Neural cell (in vitro differentiated cells): ENCODE results near the gene SYNE3. TPM values are rescaled to one million over a fixed set of nuclear protein-coding genes. Genes with fewer than 3 reads are reported as not detected.

Experiments used
- H2AFZ ChIP-seq: fragments of 200-600, 300-800 bp; sonication (generic), shearing (Covaris generic); 2 replicates; pipeline ENCODE4 v1.6.0; 2014; ENCODE audit warnings: low read depth, mild to moderate bottlenecking, antibody characterized with exemption, low read length, moderate library complexity
- H3F3A ChIP-seq: fragments of 200-600 bp; shearing (Covaris generic); 2 replicates; pipeline ENCODE4 v1.6.1; 2016; ENCODE audit warnings: mild to moderate bottlenecking, moderate library complexity, mixed read lengths, antibody characterized with exemption, low read length; ENCODE audit not compliant: insufficient read depth, poor library complexity, severe bottlenecking
- H3K27ac ChIP-seq: fragments of 200-600, 300-800 bp; sonication (generic), shearing (Covaris generic); 2 replicates; pipeline ENCODE4 v1.5.1; 2014; ENCODE audit warnings: mild to moderate bottlenecking, low read length, moderate library complexity
- H3K27me3 ChIP-seq: fragments of 300-800, 200-600 bp; sonication (generic), shearing (Covaris generic); 2 replicates; pipeline ENCODE4 v1.6.0; 2014; ENCODE audit warnings: mild to moderate bottlenecking, low read depth, low read length, moderate library complexity; ENCODE audit not compliant: insufficient read depth
- H3K36me3 ChIP-seq: fragments of 300-800, 200-600 bp; sonication (generic), shearing (Covaris generic); 2 replicates; pipeline ENCODE4 v1.5.1; 2014; ENCODE audit warnings: mild to moderate bottlenecking, antibody characterized with exemption, low read length, moderate library complexity; ENCODE audit not compliant: insufficient read depth
- H3K4me2 ChIP-seq: fragments of 300-800, 200-600 bp; sonication (generic), shearing (Covaris generic); 2 replicates; pipeline ENCODE4 v1.6.0; 2014; ENCODE audit warnings: mild to moderate bottlenecking, low read length
- H3K4me3 ChIP-seq: fragments of 300-800, 200-600 bp; sonication (generic), shearing (Covaris generic); 2 replicates; pipeline ENCODE4 v1.5.1; 2014; ENCODE audit warnings: mild to moderate bottlenecking, low read length, moderate library complexity
- H3K79me2 ChIP-seq: fragments of 200-600 bp; shearing (Covaris generic); replicated peaks from 2 replicates; pipeline ENCODE4 v1.6.0; 2014; ENCODE audit warnings: mild to moderate bottlenecking, low read length, moderate library complexity; ENCODE audit not compliant: insufficient read depth
- H3K9ac ChIP-seq: fragments of 300-800, 200-600 bp; sonication (generic), shearing (Covaris generic); 2 replicates; pipeline ENCODE4 v1.6.1; 2016; ENCODE audit warnings: mild to moderate bottlenecking, low read length, mixed read lengths
- H3K9me2 ChIP-seq: fragments of 200-600 bp; shearing (Covaris generic); 2 replicates; pipeline ENCODE4 v1.6.1; 2016; ENCODE audit warnings: mild to moderate bottlenecking, low read length, mixed read lengths; ENCODE audit not compliant: insufficient read depth
- H3K9me3 ChIP-seq: fragments of 200-600, 300-800 bp; sonication (generic), shearing (Covaris generic); 2 replicates; pipeline ENCODE4 v1.6.1; 2016; ENCODE audit warnings: mild to moderate bottlenecking, mixed run types, low read length, moderate library complexity, mixed read lengths
- H4K20me1 ChIP-seq: fragments of 200-600 bp; shearing (Covaris generic); 2 replicates; pipeline ENCODE4 v1.6.1; 2016; ENCODE audit warnings: mild to moderate bottlenecking, mixed run types; ENCODE audit not compliant: insufficient read depth
- CTCF ChIP-seq: fragments of 450-650 bp; IDR thresholded peaks from 2 replicates; pipeline ENCODE4 v1.5.1; 2014; ENCODE audit warnings: antibody characterized with exemption, mild to moderate bottlenecking, moderate library complexity; ENCODE audit not compliant: poor library complexity, severe bottlenecking
- EP300 ChIP-seq: fragments of 450-650 bp; conservative IDR thresholded peaks from 2 replicates; pipeline ENCODE4 v1.6.1; 2014; ENCODE audit warnings: antibody characterized with exemption, mild to moderate bottlenecking, moderate library complexity; ENCODE audit not compliant: poor library complexity, severe bottlenecking
- EZH2 ChIP-seq: fragments of 200-600, 300-800 bp; shearing (Covaris generic), sonication (generic); IDR thresholded peaks from 2 replicates; pipeline ENCODE4 v1.6.1; 2014; ENCODE audit warnings: antibody characterized with exemption, low read length, borderline replicate concordance, mild to moderate bottlenecking; ENCODE audit not compliant: insufficient read depth, poor library complexity, severe bottlenecking
- MXI1 ChIP-seq: fragments of 450-650 bp; conservative IDR thresholded peaks from 2 replicates; pipeline ENCODE4 v1.6.1; 2014; ENCODE audit warnings: antibody characterized with exemption, mild to moderate bottlenecking; ENCODE audit not compliant: poor library complexity, severe bottlenecking
- POLR2AphosphoS5 ChIP-seq: IDR thresholded peaks from 2 replicates; pipeline ENCODE4 v1.6.1; 2012
- RAD21 ChIP-seq: fragments of 450-650 bp; conservative IDR thresholded peaks from 2 replicates; pipeline ENCODE4 v1.6.1; 2014; ENCODE audit warnings: antibody characterized with exemption, mild to moderate bottlenecking, moderate library complexity
- REST ChIP-seq: IDR thresholded peaks from 2 replicates; pipeline ENCODE4 v1.6.1; 2012; ENCODE audit warnings: borderline replicate concordance
- SMC3 ChIP-seq: fragments of 450-650 bp; conservative IDR thresholded peaks from 2 replicates; pipeline ENCODE4 v1.6.1; 2014; ENCODE audit warnings: antibody characterized with exemption, mild to moderate bottlenecking, moderate library complexity; ENCODE audit not compliant: poor library complexity
- TAF1 ChIP-seq: IDR thresholded peaks from 2 replicates; pipeline ENCODE4 v1.6.1; 2012; ENCODE audit warnings: low read depth
- polyA plus RNA-seq: library from polyadenylated mRNA; depleted of rRNA; stranded (reverse); fragments of >200 nt; gene quantifications from 2 replicates; pipeline ENCODE4 v1.2.3, GENCODE V29; 2014

Gene SYNE3
- polyA plus RNA-seq, 1 donor from 2014 or later: 0.35 TPM

GRCh38 chr14:95478818-95479217 is 37.6 kb downstream of the SYNE3 start:
- no peaks in the 10 kb centered on the region for H3K79me2 ChIP-seq
- no peak overlapping the region for H2AFZ ChIP-seq
- no peaks in the 10 kb centered on the region for H3F3A ChIP-seq
- H3K27me3 ChIP-seq: no peaks in the 10 kb centered on the region
- no peak overlapping the region for H3K9ac ChIP-seq
- no peaks in the 10 kb centered on the region for H3K9me3 ChIP-seq
- no peaks in the 10 kb centered on the region for H3K36me3 ChIP-seq
- no peak overlapping the region for H3K4me3 ChIP-seq
- no peak overlapping the region for H3K27ac ChIP-seq
- H3K4me2 ChIP-seq: no peak overlapping the region
- no peak for TF ChIP-seq TAF1
- no peak for TF ChIP-seq CTCF
- no peak for TF ChIP-seq MXI1
- no peak for TF ChIP-seq POLR2AphosphoS5
- TF ChIP-seq REST: no peak
- no peak for TF ChIP-seq EP300
- TF ChIP-seq EZH2: no peak
- no peak for TF ChIP-seq SMC3
- no peak for TF ChIP-seq RAD21
- H4K20me1 ChIP-seq: no peaks in the 10 kb centered on the region
- no peaks in the 10 kb centered on the region for H3K9me2 ChIP-seq

GRCh38 chr14:95478309-95478708 is 38.1 kb downstream of the SYNE3 start:
- Histone ChIP-seq H3K9me3 (no peaks in the 10 kb centered on the region), H3K79me2 (no peaks in the 10 kb centered on the region), H3F3A (no peaks in the 10 kb centered on the region), H3K4me3 (no peak overlapping the region), H3K9ac (no peak overlapping the region), H2AFZ (no peak overlapping the region), H3K36me3 (no peaks in the 10 kb centered on the region), H3K9me2 (no peaks in the 10 kb centered on the region), H3K4me2 (no peak overlapping the region), H3K27me3 (no peaks in the 10 kb centered on the region), H4K20me1 (no peaks in the 10 kb centered on the region), H3K27ac (no peak overlapping the region)
- no peak for TF ChIP-seq EZH2
- no peak for TF ChIP-seq RAD21
- TF ChIP-seq TAF1: no peak
- no peak for TF ChIP-seq EP300
- TF ChIP-seq POLR2AphosphoS5: no peak
- no peak for TF ChIP-seq REST
- TF ChIP-seq SMC3: no peak
- no peak for TF ChIP-seq MXI1
- TF ChIP-seq CTCF: no peak
